Measurements from ENCODE around the gene FLYWCH2.

DNA sequence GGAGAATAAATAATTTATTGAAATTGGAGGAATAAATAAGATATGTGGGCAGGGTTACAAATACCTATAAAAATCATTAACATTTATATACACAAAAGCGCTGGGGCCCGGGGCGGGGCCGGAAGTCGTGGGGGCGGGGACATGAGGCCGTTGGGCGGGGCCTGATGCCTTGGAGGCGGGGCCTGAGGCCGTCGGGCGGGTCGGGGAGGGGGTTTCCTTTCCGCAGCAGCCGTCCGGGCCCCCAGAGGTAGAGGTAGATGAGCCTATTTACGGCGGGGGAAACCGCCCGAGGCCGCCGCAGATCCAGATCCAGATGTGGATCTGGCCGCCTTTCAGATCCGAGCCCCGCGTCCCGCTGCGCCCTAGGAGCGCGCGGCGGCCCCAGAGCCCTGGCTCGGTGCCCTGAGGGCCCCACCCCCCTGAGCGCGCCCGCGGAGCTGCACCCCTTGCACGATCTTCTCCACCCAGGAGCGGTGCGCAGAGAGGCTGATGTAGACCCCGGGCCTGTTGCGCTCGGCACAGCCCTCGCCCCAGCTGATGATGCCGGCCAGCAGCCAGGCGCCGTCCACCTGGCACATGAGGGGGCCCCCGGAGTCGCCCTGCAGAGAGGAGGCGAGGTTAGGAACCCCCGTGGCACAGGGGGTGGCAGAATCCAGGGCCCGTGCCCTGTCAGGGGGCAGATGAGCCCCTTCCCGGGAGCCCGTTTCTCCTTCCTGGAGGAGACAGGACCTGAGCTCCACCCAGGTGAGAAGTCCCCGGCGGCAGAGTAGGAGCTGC lies 30.1 kb upstream of the FLYWCH2 start:
- TF ChIP-seq, protein P1, sequence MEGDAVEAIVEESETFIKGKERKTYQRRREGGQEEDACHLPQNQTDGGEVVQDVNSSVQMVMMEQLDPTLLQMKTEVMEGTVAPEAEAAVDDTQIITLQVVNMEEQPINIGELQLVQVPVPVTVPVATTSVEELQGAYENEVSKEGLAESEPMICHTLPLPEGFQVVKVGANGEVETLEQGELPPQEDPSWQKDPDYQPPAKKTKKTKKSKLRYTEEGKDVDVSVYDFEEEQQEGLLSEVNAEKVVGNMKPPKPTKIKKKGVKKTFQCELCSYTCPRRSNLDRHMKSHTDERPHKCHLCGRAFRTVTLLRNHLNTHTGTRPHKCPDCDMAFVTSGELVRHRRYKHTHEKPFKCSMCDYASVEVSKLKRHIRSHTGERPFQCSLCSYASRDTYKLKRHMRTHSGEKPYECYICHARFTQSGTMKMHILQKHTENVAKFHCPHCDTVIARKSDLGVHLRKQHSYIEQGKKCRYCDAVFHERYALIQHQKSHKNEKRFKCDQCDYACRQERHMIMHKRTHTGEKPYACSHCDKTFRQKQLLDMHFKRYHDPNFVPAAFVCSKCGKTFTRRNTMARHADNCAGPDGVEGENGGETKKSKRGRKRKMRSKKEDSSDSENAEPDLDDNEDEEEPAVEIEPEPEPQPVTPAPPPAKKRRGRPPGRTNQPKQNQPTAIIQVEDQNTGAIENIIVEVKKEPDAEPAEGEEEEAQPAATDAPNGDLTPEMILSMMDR (IDR thresholded peaks at IDR 0.05; ENCODE audit: control extremely low read depth in 1 of 3, insufficient read depth in 1 of 3, low read depth in 1 of 3, low read length in 3 of 3), result no peak
- TF ChIP-seq MAX (IDR thresholded peaks at IDR 0.05), result no peak
